CD8-positive, alpha-beta memory T cell (primary cell): ENCODE results near the gene C7orf57. TPM values are rescaled to one million over a fixed set of nuclear protein-coding genes. Genes with fewer than 3 reads are reported as not detected.

Source experiments
- CTCF ChIA-PET: fragments of 350-600 bp; sonication (Branson Sonifier 250); formaldehyde crosslinking; loops from one replicate; lab custom pipeline; 2021; ENCODE audit warnings: antibody characterized with exemption; lab: Charles Lee
- POLR2A ChIA-PET: fragments of 350-600 bp; sonication (Branson Sonifier 250); formaldehyde crosslinking; loops from one replicate; lab custom pipeline; 2021; ENCODE audit warnings: antibody characterized with exemption; lab: Charles Lee
- DNase-seq, 5 donors: peaks; one replicate each; pipeline versions ENCODE4 v3.0.0 to v3.0.0-alpha.2; 2020 to 2022; ENCODE audit warnings: mixed read lengths in 1 of 5
- H3K27ac ChIP-seq: one replicate; pipeline ENCODE4 v1.7.0; 2013; ENCODE audit warnings: low read depth, mild to moderate bottlenecking, low read length, moderate library complexity
- H3K27me3 ChIP-seq: 2 replicates; pipeline ENCODE4 v1.7.0; 2013; ENCODE audit warnings: low read length, mild to moderate bottlenecking; ENCODE audit not compliant: insufficient read depth, poor library complexity, severe bottlenecking
- H3K36me3 ChIP-seq: 2 replicates; pipeline ENCODE4 v1.7.0; 2013; ENCODE audit warnings: mild to moderate bottlenecking, low read length, moderate library complexity; ENCODE audit not compliant: insufficient read depth
- H3K4me1 ChIP-seq: 2 replicates; pipeline ENCODE4 v1.7.0; 2013; ENCODE audit warnings: mild to moderate bottlenecking, low read length, moderate library complexity; ENCODE audit not compliant: insufficient read depth
- H3K4me3 ChIP-seq: 2 replicates; pipeline ENCODE4 v1.7.0; 2013; ENCODE audit warnings: mild to moderate bottlenecking, low read length
- H3K9me3 ChIP-seq: 2 replicates; pipeline ENCODE4 v1.7.0; 2013; ENCODE audit warnings: mild to moderate bottlenecking, low read length
- H3K27ac Mint-ChIP-seq, 8 donors: one replicate each; pipeline ENCODE4 v1.8.0; 2020 to 2021; ENCODE audit warnings: mixed read lengths in 8 of 8, mild to moderate bottlenecking in 6 of 8, inconsistent platforms in 3 of 8, moderate library complexity in 3 of 8
- H3K27me3 Mint-ChIP-seq, 2 donors: one replicate each; pipeline ENCODE4 v1.8.0; 2020 to 2021; ENCODE audit warnings: mixed read lengths in 2 of 2, mild to moderate bottlenecking in 1 of 2, moderate library complexity in 1 of 2
- H3K36me3 Mint-ChIP-seq, 3 donors: one replicate each; pipeline ENCODE4 v1.8.0; 2020 to 2021; ENCODE audit warnings: mixed read lengths in 3 of 3, inconsistent platforms in 1 of 3, mild to moderate bottlenecking in 1 of 3
- H3K4me1 Mint-ChIP-seq, 3 donors: one replicate each; pipeline ENCODE4 v1.8.0; 2020 to 2021; ENCODE audit warnings: mixed read lengths in 3 of 3, inconsistent platforms in 1 of 3, mild to moderate bottlenecking in 1 of 3
- H3K4me3 Mint-ChIP-seq, 7 donors: one replicate each; pipeline ENCODE4 v1.8.0; 2020 to 2021; ENCODE audit warnings: mixed read lengths in 7 of 7, mild to moderate bottlenecking in 6 of 7, moderate library complexity in 4 of 7, inconsistent platforms in 2 of 7
- H3K9me3 Mint-ChIP-seq, 5 donors: one replicate each; pipeline ENCODE4 v1.8.0; 2020 to 2022; ENCODE audit warnings: mixed read lengths in 5 of 5, mild to moderate bottlenecking in 3 of 5, moderate library complexity in 2 of 5, inconsistent platforms in 1 of 5
- polyA plus RNA-seq: library from polyadenylated mRNA; unstranded; fragments of 300-500 nt; fragmentation: Illumina TruSeq; gene quantifications from one replicate; pipeline ENCODE4 v1.2.3, GENCODE V29; 2021
- total RNA-seq, 2 experiments: library from RNA; stranded (reverse); gene quantifications; one replicate each; pipeline ENCODE4 v1.2.3, GENCODE V29; 2021

C7orf57 gene
- total and polyA plus RNA-seq, 3 experiments from 2014 or later: 0.66 to 0.92 TPM; not detected in 1

- CTCF ChIA-PET: interaction anchor here (1.0 to 1.4 kb wide), 2 partner anchors 39 to 55 kb away, joined by 3 to 6 read pairs; no protein-coding TSS in a partner anchor
- no peak overlapping the region for H3K27ac ChIP-seq
- Mint-ChIP-seq H3K36me3 (no peaks in the 10 kb centered on the region), H3K4me3 (peak overlapping the region in 6 of 7 donors; percentile 19 to 62 (median 32)), H3K9me3 (no peaks in the 10 kb centered on the region), H3K27me3 (peaks cover 0 to 1% of the 10 kb centered on the region in 2 donors), H3K27ac (peak overlapping the region in 7 of 8 donors; percentile 9 to 79 (median 56)), H3K4me1 (peaks cover 34 to 44% (median 37%) of the 10 kb centered on the region in 3 donors)
- DNase-seq: peak in 3 of 5 donors; percentile 34 to 59 (median 45)
- no peaks in the 10 kb centered on the region for H3K9me3 ChIP-seq
- H3K36me3 ChIP-seq: no peaks in the 10 kb centered on the region
- H3K27me3 ChIP-seq: no peaks in the 10 kb centered on the region
- H3K4me3 ChIP-seq: no peak overlapping the region
- POLR2A ChIA-PET: no interaction called here
- peaks cover 26% of the 10 kb centered on the region for H3K4me1 ChIP-seq
Measured at GRCh38 chr7:48046458-48046857, 11.1 kb downstream of the C7orf57 start.

- Mint-ChIP-seq H3K9me3 (no peaks in the 10 kb centered on the region), H3K4me3 (no peak overlapping the region), H3K4me1 (peaks cover 30 to 39% (median 37%) of the 10 kb centered on the region in 3 donors), H3K27ac (peak overlapping the region in 1 of 8 donors; percentile 34), H3K36me3 (no peaks in the 10 kb centered on the region), H3K27me3 (peaks cover 0 to 1% of the 10 kb centered on the region in 2 donors)
- no peak for DNase-seq
- H3K27me3 ChIP-seq: no peaks in the 10 kb centered on the region
- ChIA-PET CTCF (no interaction called here), POLR2A (interaction anchor here (0.7 kb wide), 1 partner anchor 12 kb away, joined by 3 read pairs; no protein-coding TSS in a partner anchor)
- H3K9me3 ChIP-seq: no peaks in the 10 kb centered on the region
- peaks cover 26% of the 10 kb centered on the region for H3K4me1 ChIP-seq
- H3K4me3 ChIP-seq: no peak overlapping the region
- H3K36me3 ChIP-seq: no peaks in the 10 kb centered on the region
- H3K27ac ChIP-seq: no peak overlapping the region
Measured at GRCh38 chr7:48048113-48048512, 12.8 kb downstream of the C7orf57 start.

GRCh38 chr7:48049850-48050249 is 14.5 kb downstream of the C7orf57 start:
- no peak for DNase-seq
- H3K27me3 ChIP-seq: no peaks in the 10 kb centered on the region
- no peak overlapping the region for H3K27ac ChIP-seq
- Mint-ChIP-seq H3K4me3 (no peak overlapping the region), H3K9me3 (no peaks in the 10 kb centered on the region), H3K4me1 (peaks cover 23 to 31% (median 27%) of the 10 kb centered on the region in 3 donors), H3K36me3 (no peaks in the 10 kb centered on the region), H3K27me3 (peaks cover 0 to 1% of the 10 kb centered on the region in 2 donors), H3K27ac (peak overlapping the region in 3 of 8 donors; percentile 14 to 90 (median 48))
- POLR2A ChIA-PET: no interaction called here
- no peaks in the 10 kb centered on the region for H3K36me3 ChIP-seq
- peaks cover 24% of the 10 kb centered on the region for H3K4me1 ChIP-seq
- CTCF ChIA-PET: no interaction called here
- no peaks in the 10 kb centered on the region for H3K9me3 ChIP-seq
- no peak overlapping the region for H3K4me3 ChIP-seq

GRCh38 chr7:48052748-48053147 is 17.4 kb downstream of the C7orf57 start:
- H3K4me1 Mint-ChIP-seq: peaks cover 0 to 14% (median 4%) of the 10 kb centered on the region in 3 donors
- Histone ChIP-seq H3K9me3 (no peaks in the 10 kb centered on the region), H3K27me3 (no peaks in the 10 kb centered on the region), H3K4me1 (no peaks in the 10 kb centered on the region), H3K4me3 (no peak overlapping the region), H3K36me3 (no peaks in the 10 kb centered on the region), H3K27ac (no peak overlapping the region)
- peaks cover 0 to 6% (median 2%) of the 10 kb centered on the region in 3 donors for H3K36me3 Mint-ChIP-seq
- peaks cover 0 to 9% (median 4%) of the 10 kb centered on the region in 5 donors for H3K9me3 Mint-ChIP-seq
- H3K4me3 Mint-ChIP-seq: no peak overlapping the region
- H3K27ac Mint-ChIP-seq: no peak overlapping the region
- H3K27me3 Mint-ChIP-seq: peaks cover 0 to 3% of the 10 kb centered on the region in 2 donors
- POLR2A ChIA-PET: no interaction called here
- DNase-seq: no peak
- CTCF ChIA-PET: interaction anchor here (1.3 kb wide), 1 partner anchor 61 kb away, joined by 4 read pairs; no protein-coding TSS in a partner anchor

GRCh38 chr7:48053736-48054135 is 18.4 kb downstream of the C7orf57 start:
- H3K4me1 Mint-ChIP-seq: peaks cover 0 to 14% (median 4%) of the 10 kb centered on the region in 3 donors
- no peak overlapping the region for H3K4me3 ChIP-seq
- peaks cover 0 to 3% of the 10 kb centered on the region in 2 donors for H3K27me3 Mint-ChIP-seq
- H3K9me3 ChIP-seq: no peaks in the 10 kb centered on the region
- H3K27ac Mint-ChIP-seq: peak overlapping the region in 1 of 8 donors; percentile 87
- H3K4me1 ChIP-seq: no peaks in the 10 kb centered on the region
- POLR2A ChIA-PET: no interaction called here
- CTCF ChIA-PET: interaction anchor here (1.3 kb wide), 1 partner anchor 62 kb away, joined by 4 read pairs; no protein-coding TSS in a partner anchor
- H3K36me3 Mint-ChIP-seq: peaks cover 0 to 14% (median 2%) of the 10 kb centered on the region in 3 donors
- H3K4me3 Mint-ChIP-seq: no peak overlapping the region
- peaks cover 0 to 10% (median 4%) of the 10 kb centered on the region in 5 donors for H3K9me3 Mint-ChIP-seq
- H3K36me3 ChIP-seq: no peaks in the 10 kb centered on the region
- no peak for DNase-seq
- H3K27ac ChIP-seq: no peak overlapping the region
- H3K27me3 ChIP-seq: no peaks in the 10 kb centered on the region

GRCh38 chr7:48058990-48059389 is 23.6 kb downstream of the C7orf57 start:
- CTCF ChIA-PET: no interaction called here

GRCh38 chr7:48059706-48060105 is 24.4 kb downstream of the C7orf57 start:
- Mint-ChIP-seq H3K27me3 (peaks cover 5 to 9% of the 10 kb centered on the region in 2 donors), H3K36me3 (peaks cover 0 to 24% (median 5%) of the 10 kb centered on the region in 3 donors), H3K27ac (no peak overlapping the region), H3K4me1 (peaks cover 0 to 7% (median 0%) of the 10 kb centered on the region in 3 donors), H3K9me3 (peaks cover 2 to 16% (median 7%) of the 10 kb centered on the region in 5 donors), H3K4me3 (no peak overlapping the region)
- Histone ChIP-seq H3K9me3 (no peaks in the 10 kb centered on the region), H3K4me1 (no peaks in the 10 kb centered on the region), H3K27ac (no peak overlapping the region), H3K4me3 (no peak overlapping the region), H3K36me3 (no peaks in the 10 kb centered on the region), H3K27me3 (no peaks in the 10 kb centered on the region)
- ChIA-PET CTCF (interaction anchor here (0.9 kb wide), 1 partner anchor 68 kb away, joined by 3 read pairs; no protein-coding TSS in a partner anchor), POLR2A (no interaction called here)
- DNase-seq: no peak

More at GRCh38 chr7:48058990-48059389, 23.6 kb downstream of the C7orf57 start:
- Mint-ChIP-seq H3K36me3 (peaks cover 0 to 24% (median 5%) of the 10 kb centered on the region in 3 donors), H3K27me3 (peaks cover 5 to 9% of the 10 kb centered on the region in 2 donors), H3K4me3 (no peak overlapping the region), H3K9me3 (peaks cover 2 to 14% (median 7%) of the 10 kb centered on the region in 5 donors), H3K4me1 (peaks cover 0 to 7% (median 0%) of the 10 kb centered on the region in 3 donors), H3K27ac (no peak overlapping the region)
- POLR2A ChIA-PET: no interaction called here
- Histone ChIP-seq H3K36me3 (no peaks in the 10 kb centered on the region), H3K9me3 (no peaks in the 10 kb centered on the region), H3K4me3 (no peak overlapping the region), H3K27ac (no peak overlapping the region), H3K27me3 (no peaks in the 10 kb centered on the region), H3K4me1 (no peaks in the 10 kb centered on the region)
- no peak for DNase-seq

- H3K27me3 ChIP-seq: no peaks in the 10 kb centered on the region
- no peaks in the 10 kb centered on the region for H3K9me3 ChIP-seq
- DNase-seq: no peak
- no peak overlapping the region for H3K4me3 Mint-ChIP-seq
- H3K27ac ChIP-seq: no peak overlapping the region
- ChIA-PET POLR2A (interaction anchor here (0.5 kb wide), 1 partner anchor 12 kb away, joined by 4 read pairs; no protein-coding TSS in a partner anchor), CTCF (no interaction called here)
- H3K4me3 ChIP-seq: no peak overlapping the region
- no peak overlapping the region for H3K27ac Mint-ChIP-seq
- H3K4me1 Mint-ChIP-seq: peaks cover 0 to 2% (median 0%) of the 10 kb centered on the region in 3 donors
- H3K36me3 Mint-ChIP-seq: peaks cover 0 to 10% (median 3%) of the 10 kb centered on the region in 3 donors
- H3K36me3 ChIP-seq: no peaks in the 10 kb centered on the region
- no peaks in the 10 kb centered on the region for H3K4me1 ChIP-seq
- H3K9me3 Mint-ChIP-seq: peaks cover 0 to 6% (median 3%) of the 10 kb centered on the region in 5 donors
- H3K27me3 Mint-ChIP-seq: peaks cover 5% of the 10 kb centered on the region in 2 donors
Measured at GRCh38 chr7:48063985-48064384, 28.6 kb downstream of the C7orf57 start.
